GM21381 (cell line): ENCODE measurements around the gene PTBP3.
"Not testable (repeated sequence)": the region's sequence is repeated elsewhere in the genome, so short reads cannot be mapped to it uniquely, and the experiment has no call there.

Source experiments
- ATAC-seq: cut with Tn5 transposase; IDR thresholded peaks from one replicate; pipeline ENCODE4 v1.9.1; 2021; ENCODE audit warnings: mild to moderate bottlenecking, moderate library complexity; ENCODE audit not compliant: unreplicated experiment

Gene PTBP3

GRCh38 chr9:112332977-112333638 is at the start of gene PTBP3:
Gene PTBP3 (minus strand): TSS chr9:112333619. CDS start chr9:112297865, 35,754 bp downstream.
- peak; percentile 54 for ATAC-seq

- no peak for ATAC-seq
Measured at GRCh38 chr9:112382501-112383364, 49.3 kb upstream of the PTBP3 start.

GRCh38 chr9:112382066-112382465 is 48.6 kb upstream of the PTBP3 start:
- ATAC-seq = no peak

GRCh38 chr9:112380825-112381221 is 47.4 kb upstream of the PTBP3 start:
- no peak for ATAC-seq

- peak; percentile 9 for ATAC-seq
Measured at GRCh38 chr9:112380102-112380824, 46.8 kb upstream of the PTBP3 start, which contains the start of gene HSDL2. Gene HSDL2 (plus strand): TSS chr9:112380108. CDS start chr9:112380164, 56 bp downstream.

GRCh38 chr9:112379177-112380101 is 46.0 kb upstream of the PTBP3 start:
- ATAC-seq = peak; percentile 88

GRCh38 chr9:112378328-112379176 is 45.1 kb upstream of the PTBP3 start:
- no peak for ATAC-seq

GRCh38 chr9:112377684-112378327 is 44.4 kb upstream of the PTBP3 start:
- no peak for ATAC-seq

- no peak for ATAC-seq
Measured at GRCh38 chr9:112377087-112377486, 43.7 kb upstream of the PTBP3 start.

- no peak for ATAC-seq
Measured at GRCh38 chr9:112375361-112375760, 41.9 kb upstream of the PTBP3 start.

- not testable (repeated sequence) for ATAC-seq
Measured at GRCh38 chr9:112374232-112374631, 40.8 kb upstream of the PTBP3 start.

GRCh38 chr9:112373666-112374065 is 40.2 kb upstream of the PTBP3 start:
- ATAC-seq = not testable (repeated sequence)

- no peak for ATAC-seq
Measured at GRCh38 chr9:112371060-112371459, 37.6 kb upstream of the PTBP3 start.

GRCh38 chr9:112369817-112370216 is 36.4 kb upstream of the PTBP3 start:
- ATAC-seq = no peak

GRCh38 chr9:112367465-112367864 is 34.0 kb upstream of the PTBP3 start:
- ATAC-seq = no peak

- no peak for ATAC-seq
Measured at GRCh38 chr9:112366591-112366990, 33.2 kb upstream of the PTBP3 start.

GRCh38 chr9:112365257-112365656 is 31.8 kb upstream of the PTBP3 start:
- ATAC-seq = not testable (repeated sequence)

GRCh38 chr9:112364761-112365160 is 31.3 kb upstream of the PTBP3 start:
- no peak for ATAC-seq

- ATAC-seq = no peak
Measured at GRCh38 chr9:112361601-112362000, 28.2 kb upstream of the PTBP3 start.
